ENCODE results near the gene CEACAM16.

Gene CEACAM16, protein sequence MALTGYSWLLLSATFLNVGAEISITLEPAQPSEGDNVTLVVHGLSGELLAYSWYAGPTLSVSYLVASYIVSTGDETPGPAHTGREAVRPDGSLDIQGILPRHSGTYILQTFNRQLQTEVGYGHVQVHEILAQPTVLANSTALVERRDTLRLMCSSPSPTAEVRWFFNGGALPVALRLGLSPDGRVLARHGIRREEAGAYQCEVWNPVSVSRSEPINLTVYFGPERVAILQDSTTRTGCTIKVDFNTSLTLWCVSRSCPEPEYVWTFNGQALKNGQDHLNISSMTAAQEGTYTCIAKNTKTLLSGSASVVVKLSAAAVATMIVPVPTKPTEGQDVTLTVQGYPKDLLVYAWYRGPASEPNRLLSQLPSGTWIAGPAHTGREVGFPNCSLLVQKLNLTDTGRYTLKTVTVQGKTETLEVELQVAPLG

DNA sequence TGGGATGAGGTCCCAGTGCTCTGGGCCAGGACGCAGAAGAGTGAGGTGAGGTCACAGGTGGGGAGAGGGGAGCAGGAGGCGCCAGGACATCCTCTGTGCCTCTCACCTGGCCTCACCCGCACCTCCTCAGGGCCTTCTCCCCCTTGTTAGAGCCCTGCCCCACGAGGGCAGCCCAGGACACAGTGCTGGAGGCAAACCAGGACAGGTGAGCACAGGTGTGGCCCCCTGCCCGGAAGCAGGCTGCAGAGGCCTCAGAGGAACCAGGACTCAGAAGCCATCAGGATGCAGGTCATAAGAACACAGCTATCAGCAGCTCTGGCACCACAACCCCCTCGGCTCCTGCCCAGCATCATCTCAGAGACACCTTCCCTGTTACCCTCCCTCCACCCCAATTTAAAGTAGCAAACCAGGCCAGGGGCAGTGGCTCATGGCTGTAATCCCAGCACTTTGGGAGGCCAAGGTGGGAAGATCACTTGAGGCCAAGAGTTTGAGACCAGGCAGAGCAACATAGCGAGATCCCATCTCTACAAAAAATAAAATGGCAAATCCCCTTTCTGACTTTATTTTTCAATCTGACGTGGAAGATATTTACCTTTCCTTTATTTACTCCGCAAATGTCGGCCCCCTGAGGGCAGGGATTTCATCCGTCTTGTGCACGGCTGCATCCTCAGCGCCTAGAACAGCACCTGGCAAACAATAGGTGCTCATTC is at the start of gene CEACAM16:
Gene CEACAM16, plus strand, starts transcription at position 660 of the 710 bp plus-strand sequence. CDS start 2,306 bp downstream, outside the sequence.
- TF ChIP-seq, protein P1, sequence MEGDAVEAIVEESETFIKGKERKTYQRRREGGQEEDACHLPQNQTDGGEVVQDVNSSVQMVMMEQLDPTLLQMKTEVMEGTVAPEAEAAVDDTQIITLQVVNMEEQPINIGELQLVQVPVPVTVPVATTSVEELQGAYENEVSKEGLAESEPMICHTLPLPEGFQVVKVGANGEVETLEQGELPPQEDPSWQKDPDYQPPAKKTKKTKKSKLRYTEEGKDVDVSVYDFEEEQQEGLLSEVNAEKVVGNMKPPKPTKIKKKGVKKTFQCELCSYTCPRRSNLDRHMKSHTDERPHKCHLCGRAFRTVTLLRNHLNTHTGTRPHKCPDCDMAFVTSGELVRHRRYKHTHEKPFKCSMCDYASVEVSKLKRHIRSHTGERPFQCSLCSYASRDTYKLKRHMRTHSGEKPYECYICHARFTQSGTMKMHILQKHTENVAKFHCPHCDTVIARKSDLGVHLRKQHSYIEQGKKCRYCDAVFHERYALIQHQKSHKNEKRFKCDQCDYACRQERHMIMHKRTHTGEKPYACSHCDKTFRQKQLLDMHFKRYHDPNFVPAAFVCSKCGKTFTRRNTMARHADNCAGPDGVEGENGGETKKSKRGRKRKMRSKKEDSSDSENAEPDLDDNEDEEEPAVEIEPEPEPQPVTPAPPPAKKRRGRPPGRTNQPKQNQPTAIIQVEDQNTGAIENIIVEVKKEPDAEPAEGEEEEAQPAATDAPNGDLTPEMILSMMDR (IDR thresholded peaks at IDR 0.05; ENCODE audit: control extremely low read depth, extremely low read depth, low read depth, missing control alignments) = no peak
- DNase-seq (ENCODE audit: extremely low spot score) = no peak
- CTCF ChIA-PET = no interaction called here
- POLR2A ChIA-PET = no interaction called here

DNA sequence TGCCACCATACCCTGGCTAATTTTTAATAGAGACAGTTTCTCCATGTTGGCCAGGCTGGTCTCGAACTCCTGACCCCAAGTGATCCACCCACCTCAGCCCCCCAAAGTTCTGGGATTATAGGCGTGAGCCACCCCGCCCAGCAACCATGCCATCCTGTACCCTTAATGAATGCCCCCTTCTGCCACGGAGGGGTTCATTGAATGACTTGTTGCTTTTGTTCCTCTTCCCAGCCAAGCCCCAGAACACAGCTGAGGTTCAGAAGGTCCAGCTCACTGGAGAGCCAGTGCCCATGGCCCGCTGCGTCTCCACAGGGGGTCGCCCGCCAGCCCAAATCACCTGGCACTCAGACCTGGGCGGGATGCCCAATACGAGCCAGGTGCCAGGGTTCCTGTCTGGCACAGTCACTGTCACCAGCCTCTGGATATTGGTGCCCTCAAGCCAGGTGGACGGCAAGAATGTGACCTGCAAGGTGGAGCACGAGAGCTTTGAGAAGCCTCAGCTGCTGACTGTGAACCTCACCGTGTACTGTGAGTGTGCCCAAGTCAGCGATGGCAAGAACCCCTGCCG is 49.3 kb upstream of the CEACAM16 start:
- DNase-seq (ENCODE audit: extremely low spot score) = no peak
- CTCF ChIA-PET = interaction anchor here (1.0 to 2.9 kb wide), 5 partner anchors 8 to 134 kb away, joined by 3 to 21 read pairs (median 9); no protein-coding TSS in a partner anchor
- TF ChIP-seq, protein P1 (IDR thresholded peaks at IDR 0.05; ENCODE audit: control extremely low read depth, extremely low read depth, low read depth, missing control alignments) = no peak
- POLR2A ChIA-PET = no interaction called here

DNA sequence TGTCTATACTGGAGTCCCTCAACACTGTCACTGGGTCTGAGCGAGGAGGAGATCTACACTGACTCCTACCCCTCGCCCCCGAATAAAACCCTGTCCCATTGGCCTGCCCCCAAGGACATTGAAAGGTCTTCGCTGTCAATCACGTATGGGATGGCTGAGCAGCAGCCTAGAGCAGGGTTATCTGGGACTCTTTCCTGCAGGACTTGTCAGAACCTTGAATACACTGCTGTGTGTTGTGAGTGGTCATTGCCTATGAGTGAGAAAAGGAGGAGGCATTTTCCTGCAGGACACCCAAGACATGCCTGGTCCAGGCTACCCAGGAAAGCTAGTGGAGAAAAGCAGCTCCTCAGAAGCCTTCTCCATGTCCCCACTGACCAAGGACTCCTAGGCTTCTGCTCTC is 45.6 kb upstream of the CEACAM16 start:
- TF ChIP-seq, protein P1 (IDR thresholded peaks at IDR 0.05; ENCODE audit: control extremely low read depth, extremely low read depth, low read depth, missing control alignments) = no peak
- CTCF ChIA-PET = interaction anchor here (1.0 to 12.8 kb wide), 8 partner anchors 9 to 191 kb away, joined by 3 to 103 read pairs (median 6); no protein-coding TSS in a partner anchor
- POLR2A ChIA-PET = no interaction called here

DNA sequence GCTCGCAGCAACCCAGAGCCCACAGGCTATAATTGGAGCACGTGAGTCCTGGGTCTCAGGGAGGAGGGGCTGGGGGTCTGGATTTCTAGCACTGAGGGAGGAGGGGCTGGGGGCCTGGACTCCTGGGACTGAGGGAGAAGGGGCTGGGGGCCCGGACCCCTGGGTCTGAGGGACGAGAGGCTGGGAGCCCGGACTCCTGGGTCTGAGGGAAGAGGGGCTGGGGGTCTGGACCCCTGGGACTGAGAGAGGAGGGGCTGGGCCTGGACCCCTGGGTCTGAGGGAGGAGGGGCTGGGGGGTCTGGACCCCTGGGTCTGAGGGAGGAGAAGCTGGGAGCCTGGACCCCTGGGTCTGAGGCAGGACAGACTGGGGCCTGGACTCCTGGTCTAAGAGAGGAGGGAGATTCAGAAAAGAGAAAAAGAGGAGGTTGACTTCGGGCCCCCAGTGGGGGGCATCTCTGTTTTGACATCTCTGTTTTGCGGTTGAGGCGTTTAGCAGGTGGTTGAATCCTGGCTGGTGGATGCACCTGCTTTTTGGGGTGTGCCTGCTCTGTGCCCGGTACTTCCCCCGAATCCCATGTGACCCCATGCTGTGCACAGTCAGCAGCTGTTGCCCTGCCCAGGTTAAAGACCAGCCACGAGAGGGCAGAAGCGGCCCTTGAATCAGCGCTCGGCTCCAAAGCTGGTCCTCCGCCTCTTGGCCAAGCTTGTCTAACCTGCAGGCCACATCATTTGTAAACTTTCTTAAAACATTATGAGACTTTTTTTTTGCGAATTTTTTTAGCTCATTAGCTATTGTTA is 44.8 kb upstream of the CEACAM16 start:
- POLR2A ChIA-PET = no interaction called here
- peak; percentile 87 for DNase-seq (ENCODE audit: extremely low spot score)
- CTCF ChIA-PET = interaction anchor here (0.7 to 12.8 kb wide), 23 partner anchors 9 to 193 kb away, joined by 3 to 103 read pairs (median 4); partner anchors contain the start of gene BCAM
- TF ChIP-seq, protein P1 (IDR thresholded peaks at IDR 0.05; ENCODE audit: control extremely low read depth, extremely low read depth, low read depth, missing control alignments) = peak; percentile 92

More for the DNA sequence above, 45.6 kb upstream of the CEACAM16 start:
- no peak for DNase-seq (ENCODE audit: extremely low spot score)

DNA sequence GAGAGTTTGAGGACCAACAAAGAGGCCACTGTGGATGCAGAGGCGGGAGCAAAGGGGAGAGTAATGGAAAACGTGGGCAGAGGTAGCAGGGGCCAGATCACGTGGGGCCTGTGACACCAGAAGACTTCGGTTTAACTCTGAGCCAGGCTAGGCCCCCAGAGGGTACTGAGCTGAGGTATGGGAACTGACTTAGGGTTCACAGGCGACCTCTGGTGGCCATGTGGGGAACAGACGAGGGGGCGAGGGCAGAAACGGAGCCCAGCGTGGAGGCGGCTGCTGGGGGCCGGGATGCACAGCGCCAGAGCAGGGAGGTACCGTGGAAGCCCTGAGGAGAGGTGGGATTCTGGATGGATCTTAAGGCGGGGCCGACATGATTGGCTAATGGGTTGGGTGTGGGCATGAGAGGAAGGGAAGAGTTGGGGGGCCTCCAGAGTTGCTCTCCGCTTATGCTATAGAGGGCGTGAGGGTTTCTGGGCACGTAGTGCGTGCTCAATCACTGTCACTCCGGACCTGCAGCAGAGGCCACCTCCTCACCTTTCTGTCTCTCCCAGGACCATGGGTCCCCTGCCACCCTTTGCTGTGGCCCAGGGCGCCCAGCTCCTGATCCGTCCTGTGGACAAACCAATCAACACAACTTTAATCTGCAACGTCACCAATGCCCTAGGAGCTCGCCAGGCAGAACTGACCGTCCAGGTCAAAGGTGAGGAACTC is 41.6 kb upstream of the CEACAM16 start:
- TF ChIP-seq, protein P1 (IDR thresholded peaks at IDR 0.05; ENCODE audit: control extremely low read depth, extremely low read depth, low read depth, missing control alignments) = peak; percentile 89
- peak; percentile 84 for DNase-seq (ENCODE audit: extremely low spot score)
- POLR2A ChIA-PET = no interaction called here
- CTCF ChIA-PET = interaction anchor here (0.7 to 12.8 kb wide), 39 partner anchors 9 to 682 kb away, joined by 3 to 103 read pairs (median 4); partner anchors contain the start of genes CEACAM19 and PVR
